Fibroblast of lung (primary cell): Measurements from ENCODE around the gene GMNN. TPM values are rescaled to one million over a fixed set of nuclear protein-coding genes. Genes with fewer than 3 reads are reported as not detected.

Experiments
- DNase-seq, 2 donors: peaks; one replicate each; pipeline versions ENCODE4 v3.0.0 to v3.0.0-alpha.2; 2010; ENCODE audit warnings: low read depth in 2 of 2
- H2AFZ ChIP-seq: 2 replicates; pipeline ENCODE4 v1.5.1; 2012; ENCODE audit warnings: low read length, control low read depth, inconsistent platforms
- H3K27ac ChIP-seq: 2 replicates; pipeline ENCODE4 v1.5.1; 2011; ENCODE audit warnings: low read length, control low read depth; ENCODE audit not compliant: insufficient read depth
- H3K27me3 ChIP-seq: 2 replicates; pipeline ENCODE4 v1.5.1; 2011; ENCODE audit warnings: mild to moderate bottlenecking, low read length; ENCODE audit not compliant: control insufficient read depth, insufficient read depth
- H3K36me3 ChIP-seq: 2 replicates; pipeline ENCODE4 v1.5.1; 2011; ENCODE audit warnings: low read length; ENCODE audit not compliant: control insufficient read depth, insufficient read depth
- H3K4me1 ChIP-seq: 2 replicates; pipeline ENCODE4 v1.5.1; 2011; ENCODE audit warnings: low read length; ENCODE audit not compliant: control insufficient read depth, insufficient read depth; ENCODE audit errors: extremely low read depth
- H3K4me2 ChIP-seq: 2 replicates; pipeline ENCODE4 v1.5.1; 2011; ENCODE audit warnings: low read length, control low read depth; ENCODE audit not compliant: insufficient read depth; ENCODE audit errors: extremely low read depth
- H3K4me3 ChIP-seq, 4 experiments: fragments of 200-600 bp in 1 of 4; sonication (generic) in 1 of 4; replicated peaks in 1 of 4; 2 replicates each; pipeline ENCODE4 v1.5.1; 2011 to 2016; ENCODE audit warnings: low read length in 4 of 4, low read depth in 3 of 4, mild to moderate bottlenecking in 3 of 4, control low read depth in 2 of 4, inconsistent platforms in 1 of 4, mixed read lengths in 1 of 4; ENCODE audit not compliant: insufficient read depth in 1 of 4; ENCODE audit errors: control extremely low read depth in 1 of 4
- H3K79me2 ChIP-seq: 2 replicates; pipeline ENCODE4 v1.5.1; 2012; ENCODE audit warnings: mild to moderate bottlenecking, low read length, inconsistent platforms; ENCODE audit not compliant: control insufficient read depth, insufficient read depth
- H3K9ac ChIP-seq: 2 replicates; pipeline ENCODE4 v1.5.1; 2011; ENCODE audit warnings: mild to moderate bottlenecking, low read length, control low read depth; ENCODE audit not compliant: insufficient read depth
- H3K9me3 ChIP-seq: 2 replicates; pipeline ENCODE4 v1.5.1; 2012; ENCODE audit warnings: low read depth, low read length; ENCODE audit not compliant: control insufficient read depth, insufficient read depth
- H4K20me1 ChIP-seq: 2 replicates; pipeline ENCODE4 v1.5.1; 2011; ENCODE audit warnings: low read length; ENCODE audit not compliant: control insufficient read depth, insufficient read depth; ENCODE audit errors: extremely low read depth
- CTCF ChIP-seq, 2 donors: IDR thresholded peaks in 1 of 2; conservative IDR thresholded peaks in 1 of 2; 1 replicate in 1 of 2; 2 replicates in 1 of 2; pipeline ENCODE4 v1.5.1; 2011 to 2012; ENCODE audit warnings: low read length in 2 of 2, control low read depth in 1 of 2, inconsistent platforms in 1 of 2, low read depth in 1 of 2, mild to moderate bottlenecking in 1 of 2
- EZH2 ChIP-seq: IDR thresholded peaks from 2 replicates; pipeline ENCODE4 v1.5.1; 2012; ENCODE audit warnings: low read length, control low read depth, mild to moderate bottlenecking; ENCODE audit errors: missing control alignments
- polyA plus RNA-seq, 2 donors: library from polyadenylated mRNA; depleted of rRNA in 1 of 2; stranded (reverse) in 1 of 2; unstranded in 1 of 2; fragments of >200 nt; gene quantifications; 2 replicates each; pipeline ENCODE4 v1.2.1, GENCODE V29; 2011 to 2012; ENCODE audit warnings: missing spikeins in 1 of 2
- total RNA-seq: library from RNA; depleted of rRNA; stranded (reverse); fragments of >200 nt; gene quantifications from 2 replicates; pipeline ENCODE4 v1.2.1, GENCODE V29; 2014

GMNN gene
- total and polyA plus RNA-seq, 2 donors (not counting 1 experiment from before 2014, with no cell fraction given) = 12.9 to 18.9 TPM

DNA sequence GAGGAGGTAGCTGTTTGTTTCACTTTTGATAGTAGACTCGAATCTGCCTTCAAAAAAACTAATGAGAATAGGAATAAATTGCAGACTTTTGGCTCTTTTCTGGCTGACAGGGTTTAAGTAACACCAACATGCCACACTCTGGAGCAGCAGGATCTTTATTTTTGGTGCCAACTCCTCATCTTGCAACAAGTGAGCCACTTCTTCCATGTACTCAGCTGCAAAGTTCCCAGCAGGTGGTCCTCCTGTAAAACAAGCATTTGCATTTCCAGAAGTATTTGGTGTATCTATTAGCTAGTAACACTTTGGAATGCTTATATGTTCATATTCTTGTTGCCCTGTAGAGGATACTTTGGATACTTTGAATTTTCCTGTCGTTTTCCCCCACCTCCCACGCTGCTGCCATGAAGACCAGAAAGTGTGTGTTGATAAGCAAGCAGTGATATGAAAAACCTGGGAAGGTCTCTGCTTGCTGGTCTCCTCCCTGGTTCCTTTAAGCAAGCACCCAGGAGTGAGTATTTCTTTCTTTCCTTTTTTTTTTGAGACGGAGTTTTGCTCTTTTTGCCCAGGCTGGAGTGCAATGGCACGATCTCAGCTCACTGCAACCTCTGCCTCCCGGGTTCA is 23.0 kb downstream of the GMNN start:
- Histone ChIP-seq H3K27me3 (no peaks in the 10 kb centered on the region), H3K9ac (no peak overlapping the region), H2AFZ (peak overlapping the region; percentile 19), H3K9me3 (no peaks in the 10 kb centered on the region), H3K79me2 (no peaks in the 10 kb centered on the region), H3K36me3 (no peaks in the 10 kb centered on the region), H3K4me1 (no peaks in the 10 kb centered on the region), H3K27ac (no peak overlapping the region), H3K4me2 (peak overlapping the region; percentile 15), H4K20me1 (no peaks in the 10 kb centered on the region), H3K4me3 (no peak overlapping the region)
- TF ChIP-seq EZH2 (no peak), CTCF (conservative IDR thresholded peaks at IDR 0.05 in 1 of 2, IDR thresholded peaks at IDR 0.05 in 1 of 2; ENCODE audit: low read depth in 1 of 2, low read length in 2 of 2) (no peak)
- peak in 1 of 2 donors; percentile 13 for DNase-seq

GRCh38 chr6:24798740-24799540 is 24.2 kb downstream of the GMNN start, which contains the start of gene ARMH2:
Gene ARMH2, minus strand, starts transcription at chr6:24798917. Its CDS starts 60 bp downstream, at chr6:24798857.
- Histone ChIP-seq H2AFZ (no peak within 1 kb of the TSS), H3K4me2 (no peak within 1 kb of the TSS)
- no peak for TF ChIP-seq CTCF (conservative IDR thresholded peaks at IDR 0.05 in 1 of 2, IDR thresholded peaks at IDR 0.05 in 1 of 2; ENCODE audit: low read depth in 1 of 2, low read length in 2 of 2)
- TF ChIP-seq EZH2 = no peak

GRCh38 chr6:24799541-24799915 is 24.8 kb downstream of the GMNN start:
- TF ChIP-seq CTCF (conservative IDR thresholded peaks at IDR 0.05 in 1 of 2, IDR thresholded peaks at IDR 0.05 in 1 of 2; ENCODE audit: low read depth in 1 of 2, low read length in 2 of 2) = no peak
- no peak for TF ChIP-seq EZH2
- H3K79me2 ChIP-seq = no peaks in the 10 kb centered on the region
- no peaks in the 10 kb centered on the region for H4K20me1 ChIP-seq
- DNase-seq = no peak
- H3K36me3 ChIP-seq = no peaks in the 10 kb centered on the region
- H3K4me1 ChIP-seq = no peaks in the 10 kb centered on the region
- H3K9ac ChIP-seq = no peak overlapping the region
- H2AFZ ChIP-seq = no peak overlapping the region
- H3K4me3 ChIP-seq = no peak overlapping the region
- no peaks in the 10 kb centered on the region for H3K27me3 ChIP-seq
- no peaks in the 10 kb centered on the region for H3K9me3 ChIP-seq
- H3K27ac ChIP-seq = no peak overlapping the region
- H3K4me2 ChIP-seq = no peak overlapping the region

More at GRCh38 chr6:24798740-24799540, 24.2 kb downstream of the GMNN start, which contains the start of gene ARMH2:
- no peaks in the 10 kb centered on the region for H3K4me1 ChIP-seq
- H3K9me3 ChIP-seq = no peaks in the 10 kb centered on the region
- no peak within 1 kb of the TSS for H3K27ac ChIP-seq
- DNase-seq = peak in 1 of 2 donors; percentile 10
- no peaks in the 10 kb centered on the region for H4K20me1 ChIP-seq
- H3K79me2 ChIP-seq = no peaks in the 10 kb centered on the region
- no peak within 1 kb of the TSS for H3K9ac ChIP-seq
- H3K27me3 ChIP-seq = no peaks in the 10 kb centered on the region
- H3K36me3 ChIP-seq = no peaks in the 10 kb centered on the region
- H3K4me3 ChIP-seq = no peak within 1 kb of the TSS
